HepG2 (cell line): Measurements from ENCODE around the gene C12orf43. TPM values are rescaled to one million over a fixed set of nuclear protein-coding genes. Genes with fewer than 3 reads are reported as not detected.

Experiments
- AGO2 ChIP-seq: fragments of 200-400 bp; formaldehyde crosslinking; optimal IDR thresholded peaks from 2 replicates; pipeline ENCODE3; 2017; ENCODE audit warnings: mild to moderate bottlenecking, low read depth, low read length, moderate library complexity
- ARID2 ChIP-seq: sonication (generic); formaldehyde crosslinking; IDR thresholded peaks from 2 replicates; pipeline ENCODE4 v1.8.1; 2022; ENCODE audit warnings: mild to moderate bottlenecking, missing genetic modification reagents, borderline replicate concordance
- BCL6 ChIP-seq: IDR thresholded peaks from 2 replicates; pipeline ENCODE4 v1.6.1; 2016; ENCODE audit warnings: missing genetic modification reagents, missing compliant biosample characterization
- DPF2 ChIP-seq: sonication (generic); formaldehyde crosslinking; IDR thresholded peaks from 2 replicates; pipeline ENCODE4 v1.4.0; 2020; ENCODE audit warnings: mild to moderate bottlenecking, low read depth, missing genetic modification reagents, borderline replicate concordance
- DR1 ChIP-seq: sonication (generic); formaldehyde crosslinking; IDR thresholded peaks from 2 replicates; pipeline ENCODE4 v1.8.0; 2021; ENCODE audit warnings: mild to moderate bottlenecking, missing genetic modification reagents, inconsistent platforms
- FOSL2 ChIP-seq: sonication (generic); formaldehyde crosslinking; IDR thresholded peaks from 2 replicates; pipeline ENCODE4 v1.4.0; 2020; ENCODE audit warnings: missing genetic modification reagents
- GATAD1 ChIP-seq: IDR thresholded peaks from 2 replicates; pipeline ENCODE4 v1.6.1; 2016; ENCODE audit warnings: missing genetic modification reagents, missing compliant biosample characterization
- GATAD2A ChIP-seq: IDR thresholded peaks from 2 replicates; pipeline ENCODE4 v1.6.1; 2016
- HOXA9 ChIP-seq: sonication (generic); formaldehyde crosslinking; IDR thresholded peaks from 2 replicates; pipeline ENCODE4 v1.8.1; 2022; ENCODE audit warnings: missing genetic modification reagents, mild to moderate bottlenecking, moderate library complexity, borderline replicate concordance
- KAT8 ChIP-seq: IDR thresholded peaks from 2 replicates; pipeline ENCODE4 v1.6.1; 2016; ENCODE audit warnings: missing genetic modification reagents, missing compliant biosample characterization
- KDM6A ChIP-seq: IDR thresholded peaks from 2 replicates; pipeline ENCODE4 v1.6.1; 2016; ENCODE audit warnings: low read depth
- MYC ChIP-seq: sonication (generic); formaldehyde crosslinking; IDR thresholded peaks from 2 replicates; pipeline ENCODE4 v1.9.0; 2021; ENCODE audit warnings: missing genetic modification reagents, borderline replicate concordance
- NFIC ChIP-seq: IDR thresholded peaks from 2 replicates; pipeline ENCODE4 v1.6.1; 2012; ENCODE audit warnings: mild to moderate bottlenecking, low read length, inconsistent platforms
- REPIN1 ChIP-seq: sonication (generic); formaldehyde crosslinking; IDR thresholded peaks from 2 replicates; pipeline ENCODE4 v1.8.0; 2022; ENCODE audit warnings: missing genetic modification reagents, low read depth, mild to moderate bottlenecking, borderline replicate concordance
- REXO4 ChIP-seq: sonication (generic); formaldehyde crosslinking; IDR thresholded peaks from 2 replicates; pipeline ENCODE4 v1.8.0; 2022; ENCODE audit warnings: missing genetic modification reagents, mild to moderate bottlenecking, borderline replicate concordance
- TGIF2 ChIP-seq: IDR thresholded peaks from 2 replicates; pipeline ENCODE4 v1.6.1; 2016; ENCODE audit warnings: control low read depth, missing compliant biosample characterization
- YEATS4 ChIP-seq: sonication (generic); formaldehyde crosslinking; IDR thresholded peaks from 2 replicates; pipeline ENCODE4 v1.4.0; 2020; ENCODE audit warnings: missing genetic modification reagents, borderline replicate concordance
- ZNF329 ChIP-seq: sonication (generic); formaldehyde crosslinking; IDR thresholded peaks from 2 replicates; pipeline ENCODE4 v1.9.0; 2021; ENCODE audit warnings: low read depth, mild to moderate bottlenecking, missing genetic modification reagents
- ZNF746 ChIP-seq: sonication (generic); formaldehyde crosslinking; IDR thresholded peaks from 2 replicates; pipeline ENCODE4 v1.8.0; 2022; ENCODE audit warnings: mild to moderate bottlenecking, missing genetic modification reagents
- ZNF850 ChIP-seq: sonication (generic); formaldehyde crosslinking; conservative IDR thresholded peaks from 2 replicates; pipeline ENCODE4 v1.9.0; 2021; ENCODE audit warnings: mild to moderate bottlenecking, missing genetic modification reagents
- ZSCAN12 ChIP-seq: sonication (generic); formaldehyde crosslinking; IDR thresholded peaks from 2 replicates; pipeline ENCODE4 v1.9.0; 2021; ENCODE audit warnings: mild to moderate bottlenecking, missing genetic modification reagents
- polyA plus RNA-seq, 8 experiments: library from polyadenylated mRNA; depleted of rRNA in 3 of 8; stranded (reverse) in 7 of 8; unstranded in 1 of 8; fragments of >200 nt; fragmentation: Illumina TruSeq in 4 of 8; extraction: Trizol in 4 of 8; gene quantifications; 2 replicates each; pipeline versions ENCODE4 v1.2.1 to v1.2.3, GENCODE V29; 2011 to 2016; ENCODE audit warnings: low read depth in 4 of 8, missing spikeins in 1 of 8, mixed read lengths in 1 of 8; ENCODE audit not compliant: insufficient read depth in 1 of 8
- total RNA-seq, 5 experiments: library from RNA; depleted of rRNA; stranded (reverse); fragments of >200 nt; fragmentation: Illumina TruSeq; extraction: Trizol; gene quantifications; 2 replicates each; pipeline ENCODE4 v1.2.3, GENCODE V29; 2016; ENCODE audit warnings: low read depth in 1 of 5
- TF ChIP-seq, protein P1 (sequence below): sonication (generic); formaldehyde crosslinking; IDR thresholded peaks from 2 replicates; pipeline ENCODE4 v1.4.0; 2020; ENCODE audit warnings: missing genetic modification reagents
- TF ChIP-seq, protein P2 (sequence below): IDR thresholded peaks from 2 replicates; pipeline ENCODE4 v1.6.1; 2016; ENCODE audit warnings: missing biosample characterization, missing genetic modification reagents, low read depth
- TF ChIP-seq, protein P3 (sequence below): sonication (generic); formaldehyde crosslinking; IDR thresholded peaks from 2 replicates; pipeline ENCODE4 v1.4.0; 2020; ENCODE audit warnings: missing genetic modification reagents; ENCODE audit errors: not compliant biosample characterization

The C12orf43 gene
- total and polyA plus RNA-seq, 2 of the 13 experiments (the other 11 are each of a cell fraction or from before 2014, with no cell fraction given): 7.9 to 11.1 TPM

DNA sequence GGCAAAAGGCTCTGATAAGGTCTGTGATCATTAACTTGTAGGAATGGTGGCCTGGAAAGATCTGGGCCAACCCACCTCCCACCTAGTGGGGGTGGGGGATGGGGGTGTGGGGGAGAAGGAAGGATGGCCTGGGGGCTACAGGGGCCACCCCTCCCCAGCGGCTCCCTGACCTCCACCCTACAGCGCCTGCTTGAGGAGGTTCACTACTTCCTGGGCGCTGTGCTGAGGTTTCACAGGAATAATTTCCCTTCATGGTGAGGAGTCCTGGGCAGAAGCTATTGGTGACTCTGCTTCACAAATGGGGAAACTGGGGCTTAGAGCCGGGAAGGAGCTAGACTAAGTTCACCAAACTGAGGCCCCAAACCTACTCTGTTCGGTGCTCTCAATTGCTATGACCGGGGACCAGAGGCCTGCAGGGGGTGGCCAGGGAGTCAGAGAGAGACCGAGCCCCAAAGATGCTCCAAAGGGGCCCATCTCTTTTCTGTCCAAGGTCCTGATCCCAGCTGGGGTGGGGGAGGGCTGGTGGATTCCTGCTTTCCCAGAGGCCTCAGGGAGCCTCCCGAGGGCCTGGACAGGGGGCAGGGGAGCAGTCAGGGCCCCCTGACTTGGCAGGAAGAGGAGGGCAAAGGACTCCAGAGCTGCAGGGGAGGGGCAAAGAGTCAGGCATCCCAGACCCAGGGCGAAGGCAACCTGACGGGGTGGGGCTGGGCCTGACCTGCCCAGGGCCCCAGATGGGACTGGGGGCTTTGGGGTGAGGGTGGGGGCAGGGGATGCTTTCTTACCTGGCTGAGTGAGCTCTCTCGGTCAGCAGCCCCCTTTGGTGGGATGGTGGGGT, 36.2 kb downstream of the C12orf43 start (continued):
- TF ChIP-seq HOXA9 (CRISPR knock-in tag) (no peak), DR1 (CRISPR knock-in tag) (0 out of 2 replicates have a peak, but pooled peaks have one; percentile 43), MYC (CRISPR knock-in tag) (peak; percentile 62; the same call in 1 of the 2 replicates), ZNF850 (CRISPR knock-in tag) (0 out of 2 replicates have a peak, but pooled peaks have one; percentile 44), ZNF746 (CRISPR knock-in tag) (0 out of 2 replicates have a peak, but pooled peaks have one; percentile 81), GATAD1 (peak; percentile 53), DPF2 (CRISPR knock-in tag) (0 out of 2 replicates have a peak, but pooled peaks have one; percentile 25), BCL6 (0 out of 2 replicates have a peak, but pooled peaks have one; percentile 26), REPIN1 (CRISPR knock-in tag) (0 out of 2 replicates have a peak, but pooled peaks have one; percentile 66), KDM6A (CRISPR knock-in tag) (peak; percentile 77), REXO4 (no peak), YEATS4 (CRISPR knock-in tag) (0 out of 2 replicates have a peak, but pooled peaks have one; percentile 54), GATAD2A (CRISPR knock-in tag) (peak; percentile 62), ZSCAN12 (CRISPR knock-in tag) (no peak), ZNF329 (0 out of 2 replicates have a peak, but pooled peaks have one; percentile 4), KAT8 (CRISPR knock-in tag) (peak; percentile 35; the same call in 1 of the 2 replicates), NFIC (no peak), ARID2 (peak; percentile 62; the same call in 1 of the 2 replicates), TGIF2 (CRISPR knock-in tag) (peak; percentile 40; the same call in 1 of the 2 replicates), AGO2 (peak; percentile 81), FOSL2 (CRISPR knock-in tag) (peak; percentile 19; the same call in 1 of the 2 replicates)
- TF ChIP-seq, protein P1, sequence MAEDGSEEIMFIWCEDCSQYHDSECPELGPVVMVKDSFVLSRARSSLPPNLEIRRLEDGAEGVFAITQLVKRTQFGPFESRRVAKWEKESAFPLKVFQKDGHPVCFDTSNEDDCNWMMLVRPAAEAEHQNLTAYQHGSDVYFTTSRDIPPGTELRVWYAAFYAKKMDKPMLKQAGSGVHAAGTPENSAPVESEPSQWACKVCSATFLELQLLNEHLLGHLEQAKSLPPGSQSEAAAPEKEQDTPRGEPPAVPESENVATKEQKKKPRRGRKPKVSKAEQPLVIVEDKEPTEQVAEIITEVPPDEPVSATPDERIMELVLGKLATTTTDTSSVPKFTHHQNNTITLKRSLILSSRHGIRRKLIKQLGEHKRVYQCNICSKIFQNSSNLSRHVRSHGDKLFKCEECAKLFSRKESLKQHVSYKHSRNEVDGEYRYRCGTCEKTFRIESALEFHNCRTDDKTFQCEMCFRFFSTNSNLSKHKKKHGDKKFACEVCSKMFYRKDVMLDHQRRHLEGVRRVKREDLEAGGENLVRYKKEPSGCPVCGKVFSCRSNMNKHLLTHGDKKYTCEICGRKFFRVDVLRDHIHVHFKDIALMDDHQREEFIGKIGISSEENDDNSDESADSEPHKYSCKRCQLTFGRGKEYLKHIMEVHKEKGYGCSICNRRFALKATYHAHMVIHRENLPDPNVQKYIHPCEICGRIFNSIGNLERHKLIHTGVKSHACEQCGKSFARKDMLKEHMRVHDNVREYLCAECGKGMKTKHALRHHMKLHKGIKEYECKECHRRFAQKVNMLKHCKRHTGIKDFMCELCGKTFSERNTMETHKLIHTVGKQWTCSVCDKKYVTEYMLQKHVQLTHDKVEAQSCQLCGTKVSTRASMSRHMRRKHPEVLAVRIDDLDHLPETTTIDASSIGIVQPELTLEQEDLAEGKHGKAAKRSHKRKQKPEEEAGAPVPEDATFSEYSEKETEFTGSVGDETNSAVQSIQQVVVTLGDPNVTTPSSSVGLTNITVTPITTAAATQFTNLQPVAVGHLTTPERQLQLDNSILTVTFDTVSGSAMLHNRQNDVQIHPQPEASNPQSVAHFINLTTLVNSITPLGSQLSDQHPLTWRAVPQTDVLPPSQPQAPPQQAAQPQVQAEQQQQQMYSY (CRISPR knock-in tag): no peak
- TF ChIP-seq, protein P2, sequence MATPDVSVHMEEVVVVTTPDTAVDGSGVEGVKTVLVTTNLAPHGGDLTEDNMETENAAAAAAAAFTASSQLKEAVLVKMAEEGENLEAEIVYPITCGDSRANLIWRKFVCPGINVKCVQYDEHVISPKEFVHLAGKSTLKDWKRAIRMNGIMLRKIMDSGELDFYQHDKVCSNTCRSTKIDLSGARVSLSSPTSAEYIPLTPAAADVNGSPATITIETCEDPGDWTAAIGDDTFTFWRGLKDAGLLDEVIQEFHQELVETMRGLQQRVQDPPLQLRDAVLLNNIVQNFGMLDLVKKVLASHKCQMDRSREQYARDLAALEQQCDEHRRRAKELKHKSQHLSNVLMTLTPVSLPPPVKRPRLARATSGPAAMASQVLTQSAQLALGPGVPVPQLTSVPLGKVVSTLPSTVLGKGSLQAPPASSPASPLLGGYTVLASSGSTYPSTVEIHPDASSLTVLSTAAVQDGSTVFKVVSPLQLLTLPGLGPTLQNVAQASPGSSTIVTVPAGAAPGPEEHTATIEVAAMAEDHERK: no peak
- TF ChIP-seq, protein P3, sequence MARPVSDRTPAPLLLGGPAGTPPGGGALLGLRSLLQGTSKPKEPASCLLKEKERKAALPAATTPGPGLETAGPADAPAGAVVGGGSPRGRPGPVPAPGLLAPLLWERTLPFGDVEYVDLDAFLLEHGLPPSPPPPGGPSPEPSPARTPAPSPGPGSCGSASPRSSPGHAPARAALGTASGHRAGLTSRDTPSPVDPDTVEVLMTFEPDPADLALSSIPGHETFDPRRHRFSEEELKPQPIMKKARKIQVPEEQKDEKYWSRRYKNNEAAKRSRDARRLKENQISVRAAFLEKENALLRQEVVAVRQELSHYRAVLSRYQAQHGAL (CRISPR knock-in tag): peak; percentile 65
